Glutamatergic neuron (in vitro differentiated cells): ENCODE measurements around the gene SNAI3. TPM values are rescaled to one million over a fixed set of nuclear protein-coding genes. Genes with fewer than 3 reads are reported as not detected.

Experiments
- DNase-seq: peaks from one replicate; pipeline ENCODE4 v3.0.0; 2022
- H3K27ac Mint-ChIP-seq: one replicate; pipeline ENCODE4 v1.8.0; 2020; ENCODE audit warnings: mild to moderate bottlenecking, mixed read lengths, inconsistent platforms; ENCODE audit not compliant: unreplicated experiment
- H3K27me3 Mint-ChIP-seq: one replicate; pipeline ENCODE4 v1.8.0; 2020; ENCODE audit warnings: mild to moderate bottlenecking, moderate library complexity, mixed read lengths, inconsistent platforms; ENCODE audit not compliant: unreplicated experiment
- H3K36me3 Mint-ChIP-seq: one replicate; pipeline ENCODE4 v1.8.0; 2020; ENCODE audit warnings: mild to moderate bottlenecking, mixed read lengths, inconsistent platforms; ENCODE audit not compliant: unreplicated experiment
- H3K4me1 Mint-ChIP-seq: one replicate; pipeline ENCODE4 v1.8.0; 2020; ENCODE audit warnings: mild to moderate bottlenecking, low read depth, mixed read lengths, inconsistent platforms; ENCODE audit not compliant: unreplicated experiment
- H3K4me3 Mint-ChIP-seq: one replicate; pipeline ENCODE4 v1.8.0; 2020; ENCODE audit warnings: mild to moderate bottlenecking, mixed read lengths, inconsistent platforms; ENCODE audit not compliant: unreplicated experiment
- H3K9me3 Mint-ChIP-seq: one replicate; pipeline ENCODE4 v1.8.0; 2020; ENCODE audit warnings: mild to moderate bottlenecking, moderate library complexity, mixed read lengths, inconsistent platforms; ENCODE audit not compliant: unreplicated experiment
- total RNA-seq: library from RNA; stranded (reverse); fragmentation: NEBNext Ultra II Directional; extraction: Animal tissue kit (Norgen Biotek cat#: 25700); gene quantifications from one replicate; pipeline ENCODE4 v1.2.1, GENCODE V29; 2021; ENCODE audit not compliant: unreplicated experiment
- TF ChIP-seq, protein P1 (sequence below): fragments of 200-600 bp; sonication (generic); IDR thresholded peaks from one replicate; pipeline ENCODE4 v1.5.0; 2021; ENCODE audit not compliant: partially characterized antibody, unreplicated experiment

SNAI3 gene
- total RNA-seq, 1 donor from 2014 or later = not detected

GRCh38 chr16:88651989-88652761 lies 34.1 kb downstream of the SNAI3 start:
- no peak overlapping the region for H3K4me3 Mint-ChIP-seq

DNA sequence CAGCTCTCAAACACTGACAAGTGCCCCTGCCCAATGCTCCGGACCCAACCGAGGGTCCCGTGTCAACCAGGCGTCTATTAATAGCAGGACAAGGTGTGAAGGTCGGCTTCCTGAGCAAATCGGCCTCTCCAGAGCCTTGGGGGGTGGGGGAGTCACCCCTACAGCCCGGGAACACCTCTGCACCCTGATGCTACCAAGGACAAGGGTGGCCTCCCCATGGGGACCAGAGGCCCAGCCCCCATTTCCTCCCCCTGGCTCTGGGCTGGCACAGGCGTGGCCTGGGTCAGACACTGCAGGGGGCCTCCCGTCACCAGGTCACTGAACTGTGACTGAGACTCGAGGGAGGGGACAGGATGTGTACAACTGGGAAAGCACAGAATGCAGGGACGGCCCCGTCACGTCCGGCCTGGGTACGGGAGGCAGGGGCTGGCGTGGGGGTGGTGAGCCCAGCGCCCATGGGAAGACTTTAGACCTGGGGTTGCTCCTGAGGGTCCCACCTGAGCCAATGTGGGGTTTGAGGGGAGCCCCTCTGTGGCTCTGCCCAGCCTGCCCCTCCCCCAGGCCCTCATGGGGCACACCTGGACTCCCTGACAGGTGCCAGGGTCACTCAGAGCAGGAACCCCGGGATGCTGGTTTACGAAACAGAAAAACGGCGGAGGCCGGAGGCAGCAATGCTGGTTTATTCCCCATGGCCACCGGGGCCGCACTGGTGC lies 34.9 kb downstream of the SNAI3 start:
- TF ChIP-seq, protein P1, sequence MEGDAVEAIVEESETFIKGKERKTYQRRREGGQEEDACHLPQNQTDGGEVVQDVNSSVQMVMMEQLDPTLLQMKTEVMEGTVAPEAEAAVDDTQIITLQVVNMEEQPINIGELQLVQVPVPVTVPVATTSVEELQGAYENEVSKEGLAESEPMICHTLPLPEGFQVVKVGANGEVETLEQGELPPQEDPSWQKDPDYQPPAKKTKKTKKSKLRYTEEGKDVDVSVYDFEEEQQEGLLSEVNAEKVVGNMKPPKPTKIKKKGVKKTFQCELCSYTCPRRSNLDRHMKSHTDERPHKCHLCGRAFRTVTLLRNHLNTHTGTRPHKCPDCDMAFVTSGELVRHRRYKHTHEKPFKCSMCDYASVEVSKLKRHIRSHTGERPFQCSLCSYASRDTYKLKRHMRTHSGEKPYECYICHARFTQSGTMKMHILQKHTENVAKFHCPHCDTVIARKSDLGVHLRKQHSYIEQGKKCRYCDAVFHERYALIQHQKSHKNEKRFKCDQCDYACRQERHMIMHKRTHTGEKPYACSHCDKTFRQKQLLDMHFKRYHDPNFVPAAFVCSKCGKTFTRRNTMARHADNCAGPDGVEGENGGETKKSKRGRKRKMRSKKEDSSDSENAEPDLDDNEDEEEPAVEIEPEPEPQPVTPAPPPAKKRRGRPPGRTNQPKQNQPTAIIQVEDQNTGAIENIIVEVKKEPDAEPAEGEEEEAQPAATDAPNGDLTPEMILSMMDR = no peak
- Mint-ChIP-seq H3K27ac (no peak overlapping the region), H3K4me1 (peaks cover 10% of the 10 kb centered on the region), H3K4me3 (peak overlapping the region; percentile 57), H3K9me3 (peaks cover 4% of the 10 kb centered on the region), H3K36me3 (no peaks in the 10 kb centered on the region), H3K27me3 (peaks cover 15% of the 10 kb centered on the region)
- no peak for DNase-seq

More at GRCh38 chr16:88651989-88652761, 34.1 kb downstream of the SNAI3 start:
- no peaks in the 10 kb centered on the region for H3K36me3 Mint-ChIP-seq
- DNase-seq = no peak
- H3K27ac Mint-ChIP-seq = no peak overlapping the region
- H3K4me1 Mint-ChIP-seq = peaks cover 10% of the 10 kb centered on the region
- peaks cover 4% of the 10 kb centered on the region for H3K9me3 Mint-ChIP-seq
- peaks cover 15% of the 10 kb centered on the region for H3K27me3 Mint-ChIP-seq
- TF ChIP-seq, protein P1 = no peak

GRCh38 chr16:88650749-88651275 lies 35.5 kb downstream of the SNAI3 start, which contains the start of gene CYBA:
TSS of gene CYBA (minus strand) at chr16:88651053. CDS start at chr16:88651013, 40 bp downstream.
- Mint-ChIP-seq H3K4me1 (peaks cover 10% of the 10 kb centered on the region), H3K27ac (no peak within 1 kb of the TSS), H3K9me3 (peaks cover 4% of the 10 kb centered on the region), H3K4me3 (peak within 1 kb of the TSS; percentile 80), H3K27me3 (peaks cover 15% of the 10 kb centered on the region), H3K36me3 (no peaks in the 10 kb centered on the region)
- peak; percentile 57 for DNase-seq
- TF ChIP-seq, protein P1 = no peak

- peaks cover 10% of the 10 kb centered on the region for H3K4me1 Mint-ChIP-seq
- peaks cover 4% of the 10 kb centered on the region for H3K9me3 Mint-ChIP-seq
- H3K4me3 Mint-ChIP-seq = peak overlapping the region; percentile 80
- DNase-seq = no peak
- H3K27ac Mint-ChIP-seq = no peak overlapping the region
- TF ChIP-seq, protein P1 = no peak
- H3K27me3 Mint-ChIP-seq = peaks cover 13% of the 10 kb centered on the region
- H3K36me3 Mint-ChIP-seq = no peaks in the 10 kb centered on the region
Observed at GRCh38 chr16:88649924-88650748, 36.2 kb downstream of the SNAI3 start.
